Activated CD8-positive, alpha-beta memory T cell treated with anti-CD3 and anti-CD28 coated beads for 1 hour (primary cell): ENCODE data around the gene IVD.

ENCODE experiments used
- DNase-seq, 2 donors: peaks; one replicate each; pipeline ENCODE4 v3.0.0-alpha.2; 2020; ENCODE audit warnings: low read depth in 1 of 2; ENCODE audit errors: extremely low read depth in 1 of 2

The IVD gene

GRCh38 chr15:40372981-40373380, 32.6 kb upstream of the IVD start:
- no peak for DNase-seq

GRCh38 chr15:40377606-40378005, 28.0 kb upstream of the IVD start:
- DNase-seq = no peak

- no peak for DNase-seq
These were observed 26.2 kb upstream of the IVD start for GRCh38 chr15:40379374-40379773.

- DNase-seq = no peak
These were observed 25.7 kb upstream of the IVD start for GRCh38 chr15:40379853-40380252.

- no peak for DNase-seq
These were observed 25.0 kb upstream of the IVD start for GRCh38 chr15:40380636-40381035.

GRCh38 chr15:40381818-40382529, 23.6 kb upstream of the IVD start:
- DNase-seq = no peak

- peak; percentile 84 to 87 for DNase-seq
These were observed 22.8 kb upstream of the IVD start, which contains the start of gene KNSTRN for GRCh38 chr15:40382580-40383456. Gene KNSTRN (plus strand): TSS chr15:40382721. CDS start chr15:40382836, 115 bp downstream.

- DNase-seq = no peak
These were observed 19.1 kb upstream of the IVD start for GRCh38 chr15:40386480-40386879.

GRCh38 chr15:40388941-40389823, 16.4 kb upstream of the IVD start:
- no peak for DNase-seq

GRCh38 chr15:40389824-40390595, 15.6 kb upstream of the IVD start:
- DNase-seq = no peak

- no peak for DNase-seq
These were observed 12.3 kb upstream of the IVD start for GRCh38 chr15:40392986-40393948.

GRCh38 chr15:40397688-40398412, 7.7 kb upstream of the IVD start:
- DNase-seq = no peak

GRCh38 chr15:40398413-40398873, 7.2 kb upstream of the IVD start:
- DNase-seq = no peak

GRCh38 chr15:40399370-40399769, 6.2 kb upstream of the IVD start:
- DNase-seq = no peak

GRCh38 chr15:40407330-40407990, 1.9 kb downstream of the IVD start:
- no peak for DNase-seq

- DNase-seq = no peak
These were observed 3.8 kb downstream of the IVD start for GRCh38 chr15:40409366-40409765.

- no peak for DNase-seq
These were observed 4.9 kb downstream of the IVD start for GRCh38 chr15:40410476-40410875.
